Measurements from ENCODE around the gene SCAMP5.

Gene SCAMP5

GRCh38 chr15:75030023-75030413 is 34.7 kb downstream of the SCAMP5 start:
- TF ChIP-seq EZH2 (optimal IDR thresholded peaks at IDR 0.05; ENCODE audit: low read depth, low read length), result no peak
- TF ChIP-seq EZH2phosphoT487 (IDR thresholded peaks at IDR 0.05; ENCODE audit: low read length), result no peak
- no peak for TF ChIP-seq CTCF (IDR thresholded peaks at IDR 0.05; ENCODE audit: low read length)
- Histone ChIP-seq H4K20me1 (ENCODE audit: insufficient read depth, low read length) (no peaks in the 10 kb centered on the region), H3K27me3 (replicated peaks; ENCODE audit: insufficient read depth, low read length) (no peaks in the 10 kb centered on the region), H3K79me2 (ENCODE audit: low read length) (peaks cover 81% of the 10 kb centered on the region), H3K4me2 (ENCODE audit: low read depth, low read length) (peak overlapping the region; percentile 68; the same call in 1 of the 2 replicates), H3K27ac (ENCODE audit: low read length) (no peak overlapping the region), H3K9me2 (replicated peaks; ENCODE audit: insufficient read depth, low read length) (no peaks in the 10 kb centered on the region), H3K9ac (ENCODE audit: low read length) (no peak overlapping the region; the same call in 1 of the 2 replicates), H2AFZ (ENCODE audit: low read length) (no peak overlapping the region), H3K4me1 (ENCODE audit: low read length) (peaks cover 72% of the 10 kb centered on the region), H3K4me3 (ENCODE audit: low read length) (no peak overlapping the region), H3K36me3 (replicated peaks; ENCODE audit: insufficient read depth, low read length) (no peaks in the 10 kb centered on the region), H3K9me3 (replicated peaks; ENCODE audit: insufficient read depth, low read length) (no peaks in the 10 kb centered on the region), H3F3A (ENCODE audit: insufficient read depth, low read length) (peaks cover 39% of the 10 kb centered on the region)
- DNase-seq, result no peak

GRCh38 chr15:75030424-75030823 is 35.1 kb downstream of the SCAMP5 start:
- Histone ChIP-seq H3K27me3 (replicated peaks; ENCODE audit: insufficient read depth, low read length) (no peaks in the 10 kb centered on the region), H3K9ac (ENCODE audit: low read length) (no peak overlapping the region), H3K4me1 (ENCODE audit: low read length) (peaks cover 68% of the 10 kb centered on the region), H2AFZ (ENCODE audit: low read length) (no peak overlapping the region), H3K4me2 (ENCODE audit: low read depth, low read length) (no peak overlapping the region), H3F3A (ENCODE audit: insufficient read depth, low read length) (peaks cover 36% of the 10 kb centered on the region), H3K9me2 (replicated peaks; ENCODE audit: insufficient read depth, low read length) (no peaks in the 10 kb centered on the region), H4K20me1 (ENCODE audit: insufficient read depth, low read length) (no peaks in the 10 kb centered on the region), H3K27ac (ENCODE audit: low read length) (no peak overlapping the region), H3K9me3 (replicated peaks; ENCODE audit: insufficient read depth, low read length) (no peaks in the 10 kb centered on the region), H3K36me3 (replicated peaks; ENCODE audit: insufficient read depth, low read length) (no peaks in the 10 kb centered on the region), H3K79me2 (ENCODE audit: low read length) (peaks cover 81% of the 10 kb centered on the region), H3K4me3 (ENCODE audit: low read length) (no peak overlapping the region)
- DNase-seq, result no peak
- no peak for TF ChIP-seq EZH2phosphoT487 (IDR thresholded peaks at IDR 0.05; ENCODE audit: low read length)
- no peak for TF ChIP-seq CTCF (IDR thresholded peaks at IDR 0.05; ENCODE audit: low read length)
- TF ChIP-seq EZH2 (optimal IDR thresholded peaks at IDR 0.05; ENCODE audit: low read depth, low read length), result no peak

- Histone ChIP-seq H3K27me3 (replicated peaks; ENCODE audit: insufficient read depth, low read length) (no peaks in the 10 kb centered on the region), H3F3A (ENCODE audit: insufficient read depth, low read length) (peaks cover 23% of the 10 kb centered on the region), H3K36me3 (replicated peaks; ENCODE audit: insufficient read depth, low read length) (no peaks in the 10 kb centered on the region), H3K9me3 (replicated peaks; ENCODE audit: insufficient read depth, low read length) (no peaks in the 10 kb centered on the region), H3K4me1 (ENCODE audit: low read length) (peaks cover 54% of the 10 kb centered on the region), H4K20me1 (ENCODE audit: insufficient read depth, low read length) (no peaks in the 10 kb centered on the region), H3K79me2 (ENCODE audit: low read length) (peaks cover 72% of the 10 kb centered on the region), H3K9me2 (replicated peaks; ENCODE audit: insufficient read depth, low read length) (no peaks in the 10 kb centered on the region), H2AFZ (ENCODE audit: low read length) (no peak overlapping the region), H3K4me3 (ENCODE audit: low read length) (no peak overlapping the region), H3K9ac (ENCODE audit: low read length) (no peak overlapping the region), H3K4me2 (ENCODE audit: low read depth, low read length) (no peak overlapping the region), H3K27ac (ENCODE audit: low read length) (no peak overlapping the region)
- TF ChIP-seq EZH2phosphoT487 (IDR thresholded peaks at IDR 0.05; ENCODE audit: low read length), result no peak
- TF ChIP-seq CTCF (IDR thresholded peaks at IDR 0.05; ENCODE audit: low read length), result no peak
- TF ChIP-seq EZH2 (optimal IDR thresholded peaks at IDR 0.05; ENCODE audit: low read depth, low read length), result no peak
- DNase-seq, result no peak
These were observed 36.5 kb downstream of the SCAMP5 start for GRCh38 chr15:75031848-75032247.
